MG63 (cell line): ENCODE results near the gene CFAP90. TPM values are rescaled to one million over a fixed set of nuclear protein-coding genes. Genes with fewer than 3 reads are reported as not detected.

Experiments used
- DNase-seq: peaks from one replicate; pipeline ENCODE4 v3.0.0-alpha.2; 2020
- H3K27me3 ChIP-seq: fragments of 250-450 bp; sonication (Bioruptor Pico); 2 replicates; pipeline ENCODE4 v1.5.1; 2020; ENCODE audit warnings: mild to moderate bottlenecking, moderate library complexity
- H3K36me3 ChIP-seq: fragments of 250-450 bp; sonication (Bioruptor Pico); 2 replicates; pipeline ENCODE4 v1.5.1; 2020; ENCODE audit warnings: mild to moderate bottlenecking, moderate library complexity
- H3K4me3 ChIP-seq: fragments of 250-450 bp; sonication (Bioruptor Pico); 2 replicates; pipeline ENCODE4 v1.5.1; 2020; ENCODE audit warnings: mild to moderate bottlenecking, moderate library complexity
- H3K9me3 ChIP-seq: fragments of 250-450 bp; sonication (Bioruptor Pico); 2 replicates; pipeline ENCODE4 v1.5.1; 2020; ENCODE audit warnings: mild to moderate bottlenecking, moderate library complexity
- total RNA-seq: library from RNA; depleted of rRNA; stranded (reverse); fragments of >200 nt; shearing (Covaris generic); gene quantifications from 2 replicates; pipeline ENCODE4 v1.2.3, GENCODE V29; 2014; ENCODE audit warnings: low replicate concordance

The CFAP90 gene
- total RNA-seq, 1 experiment from 2014 or later, result not detected

DNA sequence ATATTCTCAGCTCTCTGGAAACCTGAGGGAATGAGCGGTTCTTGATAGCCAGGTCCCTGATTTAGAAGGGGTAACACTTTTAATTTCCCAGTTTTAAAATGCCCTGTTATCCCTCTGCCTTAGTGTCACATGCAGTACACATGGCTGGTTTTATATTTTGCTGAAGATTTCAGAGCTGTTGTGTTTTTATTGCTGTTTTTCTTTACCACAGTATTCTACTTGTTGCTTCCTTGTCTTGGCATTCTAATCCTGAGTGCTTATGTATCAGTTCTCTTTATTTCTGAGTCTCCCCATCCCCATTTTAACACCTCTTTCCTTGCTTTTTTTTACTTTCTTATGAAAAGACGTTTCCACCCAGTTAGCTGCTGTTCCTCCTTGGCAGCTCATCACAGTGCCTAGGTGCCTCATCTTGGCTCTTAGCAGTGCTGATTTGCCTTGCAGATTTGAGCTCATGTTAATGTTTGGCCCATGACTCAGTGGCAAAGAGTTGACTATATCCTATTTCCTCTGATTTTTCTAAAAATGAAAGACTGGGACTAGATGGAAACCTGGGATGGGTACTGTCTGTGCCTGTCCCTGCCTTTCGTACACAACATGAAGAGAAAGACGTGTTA lies 21.7 kb upstream of the CFAP90 start:
- H3K36me3 ChIP-seq, result peaks cover 69% of the 10 kb centered on the region
- DNase-seq, result no peak
- no peaks in the 10 kb centered on the region for H3K27me3 ChIP-seq
- no peak overlapping the region for H3K4me3 ChIP-seq
- H3K9me3 ChIP-seq, result no peaks in the 10 kb centered on the region

DNA sequence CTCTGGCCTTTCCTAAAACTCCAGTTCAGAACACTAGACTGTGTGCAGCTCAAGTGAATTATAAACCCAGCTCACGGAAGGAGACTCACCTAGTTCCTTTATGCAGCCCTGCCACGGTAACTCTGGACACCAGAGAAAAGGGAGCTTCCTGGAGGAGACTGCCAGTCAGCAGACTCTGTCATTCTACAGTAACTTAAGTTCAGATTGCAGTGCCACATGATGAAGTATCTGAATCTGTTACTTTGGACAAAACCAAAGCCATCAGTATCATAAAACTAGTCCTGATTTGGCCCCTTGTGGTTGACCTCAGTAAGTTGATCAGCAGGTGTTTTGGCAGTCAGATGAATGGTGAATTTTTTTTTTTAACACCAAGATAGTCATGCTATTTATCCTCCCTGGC lies 20.7 kb upstream of the CFAP90 start:
- DNase-seq, result no peak
- Histone ChIP-seq H3K36me3 (peaks cover 69% of the 10 kb centered on the region), H3K9me3 (no peaks in the 10 kb centered on the region), H3K27me3 (no peaks in the 10 kb centered on the region), H3K4me3 (no peak overlapping the region)

GRCh38 chr5:7869474-7870136 lies 18.7 kb upstream of the CFAP90 start:
- Histone ChIP-seq H3K4me3 (peak overlapping the region; percentile 97), H3K27me3 (no peaks in the 10 kb centered on the region), H3K36me3 (peaks cover 67% of the 10 kb centered on the region), H3K9me3 (no peaks in the 10 kb centered on the region)
- peak; percentile 37 for DNase-seq

GRCh38 chr5:7868773-7869473 lies 18.0 kb upstream of the CFAP90 start, which contains the start of the genes FASTKD3 and MTRR:
Gene FASTKD3 (minus strand): TSS chr5:7869031. CDS start chr5:7868083, 948 bp downstream.
Gene MTRR (plus strand): TSS chr5:7869148. CDS start chr5:7870795, 1,647 bp downstream.
- Histone ChIP-seq H3K36me3 (peaks cover 69% of the 10 kb centered on the region), H3K9me3 (no peaks in the 10 kb centered on the region), H3K27me3 (no peaks in the 10 kb centered on the region), H3K4me3 (peak within 1 kb of the TSS; percentile 97)
- peak; percentile 97 for DNase-seq

GRCh38 chr5:7868427-7868772 lies 17.5 kb upstream of the CFAP90 start:
- Histone ChIP-seq H3K36me3 (peaks cover 69% of the 10 kb centered on the region), H3K4me3 (peak overlapping the region; percentile 97), H3K9me3 (no peaks in the 10 kb centered on the region), H3K27me3 (no peaks in the 10 kb centered on the region)
- no peak for DNase-seq

DNA sequence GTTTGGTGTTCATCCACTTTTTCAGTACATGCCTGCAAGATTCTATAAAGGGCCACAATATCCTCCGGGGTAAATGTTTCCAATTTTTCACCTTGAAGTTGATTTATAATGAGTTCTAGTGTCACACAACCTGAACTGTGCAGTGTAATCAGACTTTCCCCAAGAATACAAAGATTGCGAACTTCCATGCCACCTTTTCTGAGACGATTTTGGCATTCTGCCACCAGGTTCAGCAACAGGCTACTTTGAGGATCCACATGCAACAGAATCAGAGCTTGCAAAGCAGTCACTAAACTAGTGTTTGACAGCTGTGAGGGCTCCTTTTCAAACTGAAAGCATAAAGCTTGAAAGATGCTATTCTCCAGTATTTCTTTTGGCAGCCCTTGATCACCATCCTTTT lies 16.3 kb upstream of the CFAP90 start:
- no peaks in the 10 kb centered on the region for H3K27me3 ChIP-seq
- H3K4me3 ChIP-seq, result no peak overlapping the region; the same call in 1 of the 2 replicates
- no peaks in the 10 kb centered on the region for H3K9me3 ChIP-seq

GRCh38 chr5:7866196-7866595 lies 15.3 kb upstream of the CFAP90 start:
- no peaks in the 10 kb centered on the region for H3K27me3 ChIP-seq

More for the DNA sequence above, 16.3 kb upstream of the CFAP90 start:
- H3K36me3 ChIP-seq, result peaks cover 70% of the 10 kb centered on the region
- no peak for DNase-seq

DNA sequence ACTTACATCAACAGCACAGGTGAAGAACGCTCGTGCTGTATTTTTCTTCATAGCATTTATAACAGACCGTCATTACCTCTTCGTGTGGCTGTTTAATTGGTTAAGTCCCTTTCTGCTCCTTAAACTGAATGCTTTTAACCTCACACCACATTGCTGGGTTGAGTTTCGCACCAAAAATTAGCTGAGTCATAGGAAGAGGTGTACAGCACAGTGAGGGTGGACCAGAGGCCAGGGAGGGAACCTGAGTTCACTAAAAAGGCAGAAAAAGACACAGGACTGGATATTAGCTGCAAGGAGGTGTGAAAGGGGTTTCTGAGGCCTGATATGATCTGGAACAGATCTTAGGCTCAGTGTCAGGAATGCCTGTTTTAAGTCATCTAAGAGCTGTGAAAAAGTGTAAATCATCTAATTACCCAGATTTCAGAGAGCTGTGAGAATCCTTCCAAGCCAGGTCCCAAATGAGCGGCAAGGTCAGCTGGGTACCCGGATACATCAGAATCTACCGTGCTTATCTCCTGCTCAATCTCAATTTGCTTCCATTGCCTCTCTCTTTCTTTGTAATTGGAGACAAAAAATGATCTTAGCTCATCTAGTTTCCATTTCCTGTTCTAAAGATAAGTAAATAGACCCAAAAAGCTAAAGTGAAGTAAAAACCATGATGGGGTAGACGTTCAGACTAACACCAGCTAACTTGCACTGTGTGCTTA lies 7.1 kb upstream of the CFAP90 start:
- peaks cover 54% of the 10 kb centered on the region for H3K36me3 ChIP-seq
- H3K27me3 ChIP-seq, result no peaks in the 10 kb centered on the region
- DNase-seq, result no peak
- H3K4me3 ChIP-seq, result no peak overlapping the region
- H3K9me3 ChIP-seq, result no peaks in the 10 kb centered on the region

More at GRCh38 chr5:7866196-7866595, 15.3 kb upstream of the CFAP90 start:
- no peak for DNase-seq
- H3K9me3 ChIP-seq, result no peaks in the 10 kb centered on the region
- peaks cover 70% of the 10 kb centered on the region for H3K36me3 ChIP-seq
- no peak overlapping the region for H3K4me3 ChIP-seq

GRCh38 chr5:7857361-7857760 lies 6.4 kb upstream of the CFAP90 start:
- no peaks in the 10 kb centered on the region for H3K9me3 ChIP-seq
- DNase-seq, result no peak
- peaks cover 47% of the 10 kb centered on the region for H3K36me3 ChIP-seq
- no peak overlapping the region for H3K4me3 ChIP-seq
- no peaks in the 10 kb centered on the region for H3K27me3 ChIP-seq

GRCh38 chr5:7856855-7857254 lies 5.9 kb upstream of the CFAP90 start:
- Histone ChIP-seq H3K27me3 (no peaks in the 10 kb centered on the region), H3K9me3 (no peaks in the 10 kb centered on the region), H3K36me3 (peaks cover 42% of the 10 kb centered on the region), H3K4me3 (no peak overlapping the region)
- DNase-seq, result no peak

GRCh38 chr5:7855611-7856010 lies 4.7 kb upstream of the CFAP90 start:
- Histone ChIP-seq H3K4me3 (no peak overlapping the region), H3K36me3 (peaks cover 29% of the 10 kb centered on the region), H3K9me3 (no peaks in the 10 kb centered on the region), H3K27me3 (no peaks in the 10 kb centered on the region)
- DNase-seq, result no peak

- H3K9me3 ChIP-seq, result no peaks in the 10 kb centered on the region
- no peak for DNase-seq
- no peaks in the 10 kb centered on the region for H3K27me3 ChIP-seq
- H3K4me3 ChIP-seq, result no peak overlapping the region
- H3K36me3 ChIP-seq, result peaks cover 6% of the 10 kb centered on the region
Measured at GRCh38 chr5:7852988-7853387, 2.1 kb upstream of the CFAP90 start.

DNA sequence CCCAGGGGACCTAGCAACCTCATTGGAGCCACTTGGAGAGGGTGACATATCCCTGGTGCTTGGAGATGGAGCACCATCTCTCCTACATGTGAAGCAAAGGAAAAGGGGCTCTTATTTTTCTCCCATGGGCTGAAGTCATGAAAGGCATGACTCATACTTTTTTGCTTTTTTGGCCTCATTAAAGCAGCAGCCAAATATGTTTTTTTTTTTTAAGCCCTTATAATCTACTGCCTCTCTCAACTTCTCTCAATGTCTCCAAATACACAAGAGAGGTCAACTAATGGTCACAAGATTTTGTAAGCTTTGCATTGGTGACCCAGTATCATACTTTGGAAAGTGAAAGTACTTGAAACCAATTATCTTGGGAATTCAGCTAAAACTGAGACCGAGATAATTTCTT lies 1.6 kb upstream of the CFAP90 start:
- Histone ChIP-seq H3K36me3 (peaks cover 1% of the 10 kb centered on the region; the same call in 1 of the 2 replicates), H3K9me3 (no peaks in the 10 kb centered on the region), H3K27me3 (no peaks in the 10 kb centered on the region), H3K4me3 (no peak overlapping the region)
- DNase-seq, result no peak

GRCh38 chr5:7851617-7852289 lies 820 bp upstream of the CFAP90 start:
- no peak for DNase-seq
- no peaks in the 10 kb centered on the region for H3K36me3 ChIP-seq
- no peak overlapping the region for H3K4me3 ChIP-seq
- H3K27me3 ChIP-seq, result no peaks in the 10 kb centered on the region
- H3K9me3 ChIP-seq, result no peaks in the 10 kb centered on the region

GRCh38 chr5:7851240-7851592 lies 283 bp upstream of the CFAP90 start:
- peak overlapping the region; percentile 46 for H3K4me3 ChIP-seq
- DNase-seq, result no peak
- H3K9me3 ChIP-seq, result no peaks in the 10 kb centered on the region
- H3K27me3 ChIP-seq, result no peaks in the 10 kb centered on the region
- H3K36me3 ChIP-seq, result no peaks in the 10 kb centered on the region

- H3K9me3 ChIP-seq, result no peaks in the 10 kb centered on the region
- no peaks in the 10 kb centered on the region for H3K36me3 ChIP-seq
- H3K27me3 ChIP-seq, result no peaks in the 10 kb centered on the region
- no peak for DNase-seq
- no peak overlapping the region for H3K4me3 ChIP-seq
Measured at GRCh38 chr5:7849681-7850394, 1.1 kb downstream of the CFAP90 start.
